VCaP (cell line): Measurements from ENCODE around the gene TNFRSF1B.

Experiments
- H3K27ac ChIP-seq: fragments of 450-650 bp; 2 replicates; pipeline ENCODE4 v1.5.1; 2017
- CTCF ChIP-seq: fragments of 450-650 bp; conservative IDR thresholded peaks from 2 replicates; pipeline ENCODE4 v1.5.1; 2017; ENCODE audit warnings: mild to moderate bottlenecking, moderate library complexity

The TNFRSF1B gene

GRCh38 chr1:12142891-12143630 is 23.7 kb upstream of the TNFRSF1B start:
- no peak overlapping the region for H3K27ac ChIP-seq

GRCh38 chr1:12143631-12144155 is 23.1 kb upstream of the TNFRSF1B start:
- TF ChIP-seq CTCF = no peak

More at GRCh38 chr1:12142891-12143630, 23.7 kb upstream of the TNFRSF1B start:
- TF ChIP-seq CTCF = no peak

GRCh38 chr1:12144236-12144635 is 22.6 kb upstream of the TNFRSF1B start:
- no peak for TF ChIP-seq CTCF
- no peak overlapping the region for H3K27ac ChIP-seq

More at GRCh38 chr1:12143631-12144155, 23.1 kb upstream of the TNFRSF1B start:
- H3K27ac ChIP-seq = no peak overlapping the region

- H3K27ac ChIP-seq = no peak overlapping the region
- no peak for TF ChIP-seq CTCF
These were observed 21.8 kb upstream of the TNFRSF1B start for GRCh38 chr1:12144969-12145368.

- no peak for TF ChIP-seq CTCF
- no peak overlapping the region for H3K27ac ChIP-seq
These were observed 21.0 kb upstream of the TNFRSF1B start for GRCh38 chr1:12145616-12146342.

- H3K27ac ChIP-seq = no peak overlapping the region
- no peak for TF ChIP-seq CTCF
These were observed 20.3 kb upstream of the TNFRSF1B start for GRCh38 chr1:12146343-12147112.

- no peak for TF ChIP-seq CTCF
- no peak overlapping the region for H3K27ac ChIP-seq
These were observed 19.5 kb upstream of the TNFRSF1B start for GRCh38 chr1:12147201-12147701.
